ENCODE results near the gene KATNA1.
"Not testable (repeated sequence)": the region's sequence is repeated elsewhere in the genome, so short reads cannot be mapped to it uniquely, and the experiment has no call there.

KATNA1 gene

GRCh38 chr6:149691201-149691600 is 42.7 kb upstream of the KATNA1 start:
- no peak for DNase-seq
- no peak overlapping the region for H2BK120ac ChIP-seq (ENCODE audit: insufficient read depth, low read length, poor library complexity)
- H4K12ac ChIP-seq (ENCODE audit: low read depth, low read length): no peak overlapping the region
- no peaks in the 10 kb centered on the region for H3K4me1 ChIP-seq (ENCODE audit: control insufficient read depth in 1 of 2, insufficient read depth in 2 of 2, low read length in 2 of 2)
- no peak overlapping the region for H3K4me2 ChIP-seq (ENCODE audit: low read length)
- no peak overlapping the region for H3K4me3 ChIP-seq (ENCODE audit: low read depth, low read length)
- no peak overlapping the region for H4K91ac ChIP-seq (ENCODE audit: low read depth, low read length)
- no peak overlapping the region for H2AK5ac ChIP-seq (ENCODE audit: low read length)
- no CpG with 5 or more reads among the region's 2 CpGs for WGBS (ENCODE audit: extremely low coverage, insufficient coverage, insufficient read length)
- H2AFZ ChIP-seq (ENCODE audit: insufficient read depth, low read length, poor library complexity): no peak overlapping the region
- no peaks in the 10 kb centered on the region for H3K79me1 ChIP-seq (ENCODE audit: low read length)
- no peak overlapping the region for H3K23ac ChIP-seq (ENCODE audit: low read length)
- H4K8ac ChIP-seq (ENCODE audit: low read depth, low read length): no peak overlapping the region
- no peaks in the 10 kb centered on the region for H3K9me3 ChIP-seq (ENCODE audit: insufficient read depth, low read depth, low read length)
- no peak overlapping the region for H3K27ac ChIP-seq (ENCODE audit: low read depth, low read length)
- H3K79me2 ChIP-seq (ENCODE audit: control insufficient read depth, insufficient read depth, low read length, poor library complexity): no peaks in the 10 kb centered on the region
- no peak overlapping the region for H3K18ac ChIP-seq (ENCODE audit: low read length)
- H3K27me3 ChIP-seq (ENCODE audit: insufficient read depth, low read length): no peaks in the 10 kb centered on the region
- H3K9ac ChIP-seq (ENCODE audit: low read length): no peak overlapping the region
- no peak overlapping the region for H2BK5ac ChIP-seq (ENCODE audit: low read depth, low read length, poor library complexity)
- no peak overlapping the region for H3K4ac ChIP-seq (ENCODE audit: low read depth, low read length)
- H2BK12ac ChIP-seq (ENCODE audit: low read length): no peak overlapping the region
- H3K36me3 ChIP-seq (ENCODE audit: control insufficient read depth in 1 of 2, insufficient read depth in 2 of 2, low read length in 2 of 2): peaks cover 19 to 21% of the 10 kb centered on the region in 2 experiments
- H3K14ac ChIP-seq (ENCODE audit: low read length): no peak overlapping the region

GRCh38 chr6:149686230-149686629 is 37.7 kb upstream of the KATNA1 start:
- Histone ChIP-seq H4K12ac (ENCODE audit: low read depth, low read length) (no peak overlapping the region), H4K91ac (ENCODE audit: low read depth, low read length) (no peak overlapping the region), H3K27me3 (ENCODE audit: insufficient read depth, low read length) (no peaks in the 10 kb centered on the region), H3K79me2 (ENCODE audit: control insufficient read depth, insufficient read depth, low read length, poor library complexity) (no peaks in the 10 kb centered on the region), H3K4ac (ENCODE audit: low read depth, low read length) (no peak overlapping the region), H3K4me3 (ENCODE audit: low read depth, low read length) (no peak overlapping the region), H3K9me3 (ENCODE audit: insufficient read depth, low read depth, low read length) (no peaks in the 10 kb centered on the region), H3K27ac (ENCODE audit: low read depth, low read length) (no peak overlapping the region), H3K18ac (ENCODE audit: low read length) (no peak overlapping the region), H3K9ac (ENCODE audit: low read length) (no peak overlapping the region), H2AFZ (ENCODE audit: insufficient read depth, low read length, poor library complexity) (no peak overlapping the region), H3K14ac (ENCODE audit: low read length) (no peak overlapping the region), H3K23ac (ENCODE audit: low read length) (no peak overlapping the region), H2BK120ac (ENCODE audit: insufficient read depth, low read length, poor library complexity) (no peak overlapping the region), H2AK5ac (ENCODE audit: low read length) (no peak overlapping the region), H4K8ac (ENCODE audit: low read depth, low read length) (no peak overlapping the region), H3K4me1 (ENCODE audit: control insufficient read depth in 1 of 2, insufficient read depth in 2 of 2, low read length in 2 of 2) (no peaks in the 10 kb centered on the region), H3K79me1 (ENCODE audit: low read length) (no peaks in the 10 kb centered on the region), H3K4me2 (ENCODE audit: low read length) (no peak overlapping the region), H2BK5ac (ENCODE audit: low read depth, low read length, poor library complexity) (no peak overlapping the region), H2BK12ac (ENCODE audit: low read length) (no peak overlapping the region), H3K36me3 (ENCODE audit: control insufficient read depth in 1 of 2, insufficient read depth in 2 of 2, low read length in 2 of 2) (peaks cover 17% of the 10 kb centered on the region in 2 experiments)
- WGBS (ENCODE audit: extremely low coverage, insufficient coverage, insufficient read length): no CpG with 5 or more reads among the region's 7 CpGs
- no peak for DNase-seq

- Histone ChIP-seq H3K9me3 (ENCODE audit: insufficient read depth, low read depth, low read length) (no peaks in the 10 kb centered on the region), H2BK12ac (ENCODE audit: low read length) (no peak overlapping the region), H3K27ac (ENCODE audit: low read depth, low read length) (no peak overlapping the region), H2BK5ac (ENCODE audit: low read depth, low read length, poor library complexity) (no peak overlapping the region), H2AFZ (ENCODE audit: insufficient read depth, low read length, poor library complexity) (no peak overlapping the region), H3K27me3 (ENCODE audit: insufficient read depth, low read length) (no peaks in the 10 kb centered on the region), H2BK120ac (ENCODE audit: insufficient read depth, low read length, poor library complexity) (no peak overlapping the region), H3K36me3 (ENCODE audit: control insufficient read depth in 1 of 2, insufficient read depth in 2 of 2, low read length in 2 of 2) (peaks cover 14 to 15% of the 10 kb centered on the region in 2 experiments), H4K91ac (ENCODE audit: low read depth, low read length) (no peak overlapping the region), H4K12ac (ENCODE audit: low read depth, low read length) (no peak overlapping the region), H3K4me2 (ENCODE audit: low read length) (no peak overlapping the region), H2AK5ac (ENCODE audit: low read length) (no peak overlapping the region), H3K4me3 (ENCODE audit: low read depth, low read length) (no peak overlapping the region), H3K9ac (ENCODE audit: low read length) (no peak overlapping the region), H3K4ac (ENCODE audit: low read depth, low read length) (no peak overlapping the region), H4K8ac (ENCODE audit: low read depth, low read length) (no peak overlapping the region), H3K79me1 (ENCODE audit: low read length) (no peaks in the 10 kb centered on the region), H3K79me2 (ENCODE audit: control insufficient read depth, insufficient read depth, low read length, poor library complexity) (no peaks in the 10 kb centered on the region), H3K4me1 (ENCODE audit: control insufficient read depth in 1 of 2, insufficient read depth in 2 of 2, low read length in 2 of 2) (no peaks in the 10 kb centered on the region), H3K18ac (ENCODE audit: low read length) (no peak overlapping the region), H3K14ac (ENCODE audit: low read length) (no peak overlapping the region), H3K23ac (ENCODE audit: low read length) (no peak overlapping the region)
- no peak for DNase-seq
- no CpG with 5 or more reads among the region's 4 CpGs for WGBS (ENCODE audit: extremely low coverage, insufficient coverage, insufficient read length)
Measured at GRCh38 chr6:149683256-149683859, 34.8 kb upstream of the KATNA1 start.

- peaks cover 10 to 17% of the 10 kb centered on the region in 2 experiments for H3K36me3 ChIP-seq (ENCODE audit: control insufficient read depth in 1 of 2, insufficient read depth in 2 of 2, low read length in 2 of 2)
- H3K14ac ChIP-seq (ENCODE audit: low read length); H3K4ac ChIP-seq (ENCODE audit: low read depth, low read length); H3K4me3 ChIP-seq (ENCODE audit: low read depth, low read length); H4K91ac ChIP-seq (ENCODE audit: low read depth, low read length); H3K18ac ChIP-seq (ENCODE audit: low read length); H3K4me1 ChIP-seq (ENCODE audit: control insufficient read depth in 1 of 2, insufficient read depth in 2 of 2, low read length in 2 of 2); H3K4me2 ChIP-seq (ENCODE audit: low read length); H2BK5ac ChIP-seq (ENCODE audit: low read depth, low read length, poor library complexity); H3K79me2 ChIP-seq (ENCODE audit: control insufficient read depth, insufficient read depth, low read length, poor library complexity); H4K8ac ChIP-seq (ENCODE audit: low read depth, low read length); DNase-seq; H3K27ac ChIP-seq (ENCODE audit: low read depth, low read length); H2AFZ ChIP-seq (ENCODE audit: insufficient read depth, low read length, poor library complexity); H2BK12ac ChIP-seq (ENCODE audit: low read length); H3K9ac ChIP-seq (ENCODE audit: low read length); H2BK120ac ChIP-seq (ENCODE audit: insufficient read depth, low read length, poor library complexity); H2AK5ac ChIP-seq (ENCODE audit: low read length); H3K23ac ChIP-seq (ENCODE audit: low read length); H3K27me3 ChIP-seq (ENCODE audit: insufficient read depth, low read length); H3K9me3 ChIP-seq (ENCODE audit: insufficient read depth, low read depth, low read length); H3K79me1 ChIP-seq (ENCODE audit: low read length); H4K12ac ChIP-seq (ENCODE audit: low read depth, low read length): not testable (repeated sequence)
- WGBS (ENCODE audit: extremely low coverage, insufficient coverage, insufficient read length): no CpG with 5 or more reads among the region's 14 CpGs
Measured at GRCh38 chr6:149681845-149682244, 33.3 kb upstream of the KATNA1 start.

All from trophoblast cell (in vitro differentiated cells and primary cell).